OCI-LY1 (cell line): Measurements from ENCODE around the gene SYCE3.

Experiments
- CTCF ChIP-seq: fragments of 200-600 bp; sonication (generic), shearing (Covaris generic); IDR thresholded peaks from 2 replicates; pipeline ENCODE4 v1.5.1; 2017; ENCODE audit warnings: mild to moderate bottlenecking, antibody characterized with exemption, low read length, moderate library complexity, mixed read lengths
- EZH2 ChIP-seq: fragments of 200-600 bp; sonication (generic), shearing (Covaris generic); IDR thresholded peaks from 2 replicates; pipeline ENCODE4 v1.8.0; 2017; ENCODE audit warnings: borderline replicate concordance, mixed run types, mild to moderate bottlenecking, antibody characterized with exemption, low read length, moderate library complexity, mixed read lengths

GRCh38 chr22:50502628-50503474 lies 59.9 kb downstream of the SYCE3 start:
- TF ChIP-seq CTCF (no peak), EZH2 (no peak)
